ENCODE results near the gene PUS1.
"Not testable (repeated sequence)": the region's sequence is repeated elsewhere in the genome, so short reads cannot be mapped to it uniquely, and the experiment has no call there.

PUS1 gene

GRCh38 chr12:131928711-131929580 is at the start of gene PUS1:
Gene PUS1 (plus strand): TSS chr12:131929276. CDS start chr12:131929723, 447 bp downstream.
- peaks cover 6% of the 10 kb centered on the region for H3K4me1 ChIP-seq (ENCODE audit: control insufficient read depth, insufficient read depth, low read length)
- no peaks in the 10 kb centered on the region for H3K9me3 ChIP-seq (ENCODE audit: control insufficient read depth, low read length)
- H3K4me3 ChIP-seq (ENCODE audit: low read length) = peak within 1 kb of the TSS; percentile 74

GRCh38 chr12:131882804-131883520 is 46.1 kb upstream of the PUS1 start:
- no peak overlapping the region for H3K4me3 ChIP-seq (ENCODE audit: low read length)
- H3K9ac ChIP-seq (ENCODE audit: low read length) = no peak overlapping the region
- H3K36me3 ChIP-seq (ENCODE audit: control insufficient read depth, insufficient read depth, low read length) = no peaks in the 10 kb centered on the region
- H3K27me3 ChIP-seq (ENCODE audit: control insufficient read depth, insufficient read depth, low read length) = no peaks in the 10 kb centered on the region
- no peaks in the 10 kb centered on the region for H3K4me1 ChIP-seq (ENCODE audit: control insufficient read depth, insufficient read depth, low read length)
- H3K9me3 ChIP-seq (ENCODE audit: control insufficient read depth, low read length) = no peaks in the 10 kb centered on the region

More at GRCh38 chr12:131928711-131929580, at the start of gene PUS1:
- peaks cover 8% of the 10 kb centered on the region for H3K36me3 ChIP-seq (ENCODE audit: control insufficient read depth, insufficient read depth, low read length)
- no peaks in the 10 kb centered on the region for H3K27me3 ChIP-seq (ENCODE audit: control insufficient read depth, insufficient read depth, low read length)
- peak within 1 kb of the TSS; percentile 75 for H3K9ac ChIP-seq (ENCODE audit: low read length)

GRCh38 chr12:131883521-131883900 is 45.6 kb upstream of the PUS1 start:
- no peaks in the 10 kb centered on the region for H3K4me1 ChIP-seq (ENCODE audit: control insufficient read depth, insufficient read depth, low read length)
- no peaks in the 10 kb centered on the region for H3K36me3 ChIP-seq (ENCODE audit: control insufficient read depth, insufficient read depth, low read length)
- no peaks in the 10 kb centered on the region for H3K9me3 ChIP-seq (ENCODE audit: control insufficient read depth, low read length)
- H3K4me3 ChIP-seq (ENCODE audit: low read length) = no peak overlapping the region
- H3K9ac ChIP-seq (ENCODE audit: low read length) = no peak overlapping the region
- H3K27me3 ChIP-seq (ENCODE audit: control insufficient read depth, insufficient read depth, low read length) = no peaks in the 10 kb centered on the region

GRCh38 chr12:131885076-131885475 is 44.0 kb upstream of the PUS1 start:
- not testable (repeated sequence) for H3K36me3 ChIP-seq (ENCODE audit: control insufficient read depth, insufficient read depth, low read length); H3K9ac ChIP-seq (ENCODE audit: low read length); H3K9me3 ChIP-seq (ENCODE audit: control insufficient read depth, low read length); H3K27me3 ChIP-seq (ENCODE audit: control insufficient read depth, insufficient read depth, low read length); H3K4me3 ChIP-seq (ENCODE audit: low read length); H3K4me1 ChIP-seq (ENCODE audit: control insufficient read depth, insufficient read depth, low read length)

- no peak overlapping the region for H3K4me3 ChIP-seq (ENCODE audit: low read length)
- H3K9me3 ChIP-seq (ENCODE audit: control insufficient read depth, low read length) = no peaks in the 10 kb centered on the region
- H3K9ac ChIP-seq (ENCODE audit: low read length) = no peak overlapping the region
- H3K36me3 ChIP-seq (ENCODE audit: control insufficient read depth, insufficient read depth, low read length) = no peaks in the 10 kb centered on the region
- no peaks in the 10 kb centered on the region for H3K4me1 ChIP-seq (ENCODE audit: control insufficient read depth, insufficient read depth, low read length)
- H3K27me3 ChIP-seq (ENCODE audit: control insufficient read depth, insufficient read depth, low read length) = no peaks in the 10 kb centered on the region
These were observed 43.5 kb upstream of the PUS1 start for GRCh38 chr12:131885543-131886057.

GRCh38 chr12:131891722-131892121 is 37.4 kb upstream of the PUS1 start:
- H3K4me1 ChIP-seq (ENCODE audit: control insufficient read depth, insufficient read depth, low read length) = peaks cover 12% of the 10 kb centered on the region
- not testable (repeated sequence) for H3K9me3 ChIP-seq (ENCODE audit: control insufficient read depth, low read length); H3K27me3 ChIP-seq (ENCODE audit: control insufficient read depth, insufficient read depth, low read length); H3K9ac ChIP-seq (ENCODE audit: low read length); H3K4me3 ChIP-seq (ENCODE audit: low read length); H3K36me3 ChIP-seq (ENCODE audit: control insufficient read depth, insufficient read depth, low read length)

GRCh38 chr12:131892711-131893604 is 36.1 kb upstream of the PUS1 start:
- Histone ChIP-seq H3K27me3 (ENCODE audit: control insufficient read depth, insufficient read depth, low read length) (no peaks in the 10 kb centered on the region), H3K9ac (ENCODE audit: low read length) (no peak overlapping the region), H3K4me1 (ENCODE audit: control insufficient read depth, insufficient read depth, low read length) (peaks cover 18% of the 10 kb centered on the region)

GRCh38 chr12:131893605-131894312 is 35.3 kb upstream of the PUS1 start:
- Histone ChIP-seq H3K9me3 (ENCODE audit: control insufficient read depth, low read length) (no peaks in the 10 kb centered on the region), H3K36me3 (ENCODE audit: control insufficient read depth, insufficient read depth, low read length) (no peaks in the 10 kb centered on the region), H3K4me3 (ENCODE audit: low read length) (no peak overlapping the region), H3K27me3 (ENCODE audit: control insufficient read depth, insufficient read depth, low read length) (no peaks in the 10 kb centered on the region), H3K9ac (ENCODE audit: low read length) (no peak overlapping the region), H3K4me1 (ENCODE audit: control insufficient read depth, insufficient read depth, low read length) (peaks cover 18% of the 10 kb centered on the region)

More at GRCh38 chr12:131892711-131893604, 36.1 kb upstream of the PUS1 start:
- H3K36me3 ChIP-seq (ENCODE audit: control insufficient read depth, insufficient read depth, low read length) = no peaks in the 10 kb centered on the region
- no peak overlapping the region for H3K4me3 ChIP-seq (ENCODE audit: low read length)
- no peaks in the 10 kb centered on the region for H3K9me3 ChIP-seq (ENCODE audit: control insufficient read depth, low read length)

- Histone ChIP-seq H3K4me1 (ENCODE audit: control insufficient read depth, insufficient read depth, low read length) (peaks cover 18% of the 10 kb centered on the region), H3K36me3 (ENCODE audit: control insufficient read depth, insufficient read depth, low read length) (no peaks in the 10 kb centered on the region), H3K27me3 (ENCODE audit: control insufficient read depth, insufficient read depth, low read length) (no peaks in the 10 kb centered on the region), H3K4me3 (ENCODE audit: low read length) (no peak within 1 kb of the TSS), H3K9ac (ENCODE audit: low read length) (peak within 1 kb of the TSS; percentile 87), H3K9me3 (ENCODE audit: control insufficient read depth, low read length) (no peaks in the 10 kb centered on the region)
These were observed 34.7 kb upstream of the PUS1 start, which contains the start of gene ULK1 for GRCh38 chr12:131894313-131894860. Gene ULK1 (plus strand): TSS chr12:131894622. CDS start chr12:131895002, 380 bp downstream.

- peaks cover 18% of the 10 kb centered on the region for H3K4me1 ChIP-seq (ENCODE audit: control insufficient read depth, insufficient read depth, low read length)
- peak overlapping the region; percentile 87 for H3K9ac ChIP-seq (ENCODE audit: low read length)
- no peak overlapping the region for H3K4me3 ChIP-seq (ENCODE audit: low read length)
- H3K9me3 ChIP-seq (ENCODE audit: control insufficient read depth, low read length) = no peaks in the 10 kb centered on the region
- H3K36me3 ChIP-seq (ENCODE audit: control insufficient read depth, insufficient read depth, low read length) = no peaks in the 10 kb centered on the region
- no peaks in the 10 kb centered on the region for H3K27me3 ChIP-seq (ENCODE audit: control insufficient read depth, insufficient read depth, low read length)
These were observed 34.0 kb upstream of the PUS1 start for GRCh38 chr12:131894981-131895639.
